GM12864 (cell line): ENCODE results near the gene MPP2.

Experiments used
- DNase-seq: peaks from one replicate; pipeline ENCODE4 v3.0.0-alpha.2; 2011; ENCODE audit warnings: low read depth
- H3K4me3 ChIP-seq: 2 replicates; pipeline ENCODE4 v1.5.1; 2011; ENCODE audit warnings: mild to moderate bottlenecking, low read depth, low read length, control low read depth
- TF ChIP-seq, protein P1 (sequence below): IDR thresholded peaks from 2 replicates; pipeline ENCODE4 v1.5.1; 2011; ENCODE audit warnings: low read depth, mild to moderate bottlenecking, moderate library complexity, low read length, control low read depth, inconsistent platforms; ENCODE audit errors: missing control alignments

Gene MPP2

DNA sequence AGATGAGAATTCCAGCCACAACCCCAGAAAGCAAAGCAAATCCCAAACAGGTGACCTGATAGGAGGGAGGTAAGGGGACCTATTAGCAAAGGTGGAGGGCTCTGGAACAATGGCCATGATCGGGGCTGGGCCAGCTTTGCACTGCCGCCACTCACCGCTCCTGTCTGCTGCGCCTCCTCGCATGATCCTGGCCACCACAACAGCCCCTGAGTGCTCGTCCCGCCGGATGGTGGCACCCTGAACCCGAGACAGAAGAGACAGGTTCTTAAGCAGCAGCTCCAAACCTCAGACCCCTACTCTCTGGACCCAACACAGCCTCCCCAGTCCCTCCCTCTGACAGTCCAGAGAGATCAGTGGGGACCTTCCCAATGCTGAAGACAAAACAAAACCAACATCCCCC lies 79.7 kb downstream of the MPP2 start:
- H3K4me3 ChIP-seq, result no peak overlapping the region
- TF ChIP-seq, protein P1, sequence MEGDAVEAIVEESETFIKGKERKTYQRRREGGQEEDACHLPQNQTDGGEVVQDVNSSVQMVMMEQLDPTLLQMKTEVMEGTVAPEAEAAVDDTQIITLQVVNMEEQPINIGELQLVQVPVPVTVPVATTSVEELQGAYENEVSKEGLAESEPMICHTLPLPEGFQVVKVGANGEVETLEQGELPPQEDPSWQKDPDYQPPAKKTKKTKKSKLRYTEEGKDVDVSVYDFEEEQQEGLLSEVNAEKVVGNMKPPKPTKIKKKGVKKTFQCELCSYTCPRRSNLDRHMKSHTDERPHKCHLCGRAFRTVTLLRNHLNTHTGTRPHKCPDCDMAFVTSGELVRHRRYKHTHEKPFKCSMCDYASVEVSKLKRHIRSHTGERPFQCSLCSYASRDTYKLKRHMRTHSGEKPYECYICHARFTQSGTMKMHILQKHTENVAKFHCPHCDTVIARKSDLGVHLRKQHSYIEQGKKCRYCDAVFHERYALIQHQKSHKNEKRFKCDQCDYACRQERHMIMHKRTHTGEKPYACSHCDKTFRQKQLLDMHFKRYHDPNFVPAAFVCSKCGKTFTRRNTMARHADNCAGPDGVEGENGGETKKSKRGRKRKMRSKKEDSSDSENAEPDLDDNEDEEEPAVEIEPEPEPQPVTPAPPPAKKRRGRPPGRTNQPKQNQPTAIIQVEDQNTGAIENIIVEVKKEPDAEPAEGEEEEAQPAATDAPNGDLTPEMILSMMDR, result no peak
- DNase-seq, result no peak

DNA sequence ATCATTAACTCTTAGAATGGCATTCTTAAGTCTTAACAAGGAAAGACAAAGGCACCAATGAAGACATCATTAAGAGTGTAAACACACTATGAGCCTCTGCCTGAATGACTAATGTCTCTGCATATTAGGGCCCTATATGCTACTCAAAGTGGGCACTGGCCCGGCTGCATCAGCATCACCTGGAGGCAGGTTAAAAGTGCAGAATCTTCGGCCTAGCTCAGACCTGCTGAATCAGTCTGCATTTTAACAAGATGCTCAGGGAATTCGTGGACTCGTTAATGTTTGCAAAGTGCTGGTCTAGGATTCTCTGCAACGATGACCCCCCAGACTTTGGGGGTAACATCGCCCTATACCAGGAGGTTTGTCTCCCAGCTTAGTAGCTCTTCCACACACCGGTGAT lies 81.1 kb downstream of the MPP2 start:
- no peak overlapping the region for H3K4me3 ChIP-seq
- TF ChIP-seq, protein P1, result no peak
- no peak for DNase-seq

GRCh38 chr17:43825567-43825966 lies 81.8 kb downstream of the MPP2 start:
- TF ChIP-seq, protein P1, result no peak
- no peak for DNase-seq
- no peak overlapping the region for H3K4me3 ChIP-seq
